ENCODE data around the gene TMEM225B. TPM values are rescaled to one million over a fixed set of nuclear protein-coding genes. Genes with fewer than 3 reads are reported as not detected.

TMEM225B gene
- total RNA-seq, 2 donors from 2014 or later: 0.26 to 3.2 TPM

GRCh38 chr7:99599836-99600235 is 1.8 kb downstream of the TMEM225B start:
- Histone ChIP-seq H3K4me3 (ENCODE audit: low read length) (no peak overlapping the region), H3K27ac (ENCODE audit: low read depth, low read length) (no peak overlapping the region), H3K9ac (ENCODE audit: extremely low read depth, low read length, poor library complexity, severe bottlenecking) (no peak overlapping the region), H3K36me3 (ENCODE audit: control insufficient read depth, insufficient read depth, low read length) (no peaks in the 10 kb centered on the region), H3K4me1 (ENCODE audit: control insufficient read depth, insufficient read depth, low read length) (no peaks in the 10 kb centered on the region), H3K9me3 (ENCODE audit: control insufficient read depth, low read length) (no peaks in the 10 kb centered on the region), H3K27me3 (ENCODE audit: control insufficient read depth, insufficient read depth, low read length, poor library complexity, severe bottlenecking) (no peaks in the 10 kb centered on the region)
- 89 to 90% methylated on average over 4 of the region's 4 CpGs for WGBS, 2 experiments (ENCODE audit: insufficient coverage in 1 of 2, insufficient read length in 1 of 2)
- no peaks in the 10 kb centered on the region for H3K4me1 Mint-ChIP-seq
- H3K36me3 Mint-ChIP-seq (ENCODE audit: low read depth): no peaks in the 10 kb centered on the region
- H3K9me3 Mint-ChIP-seq: no peaks in the 10 kb centered on the region
- no peak overlapping the region for H3K27ac Mint-ChIP-seq
- no peak for DNase-seq
- no peak overlapping the region for H3K4me3 Mint-ChIP-seq
- no peak for TF ChIP-seq CTCF (conservative IDR thresholded peaks at IDR 0.05)
- peaks cover 4% of the 10 kb centered on the region for H3K27me3 Mint-ChIP-seq (ENCODE audit: insufficient read depth)

GRCh38 chr7:99601656-99602310 is 3.7 kb downstream of the TMEM225B start:
- H3K9ac ChIP-seq (ENCODE audit: extremely low read depth, low read length, poor library complexity, severe bottlenecking): no peak overlapping the region
- peak; percentile 72 for TF ChIP-seq CTCF (conservative IDR thresholded peaks at IDR 0.05)
- H3K36me3 ChIP-seq (ENCODE audit: control insufficient read depth, insufficient read depth, low read length): no peaks in the 10 kb centered on the region
- H3K27me3 ChIP-seq (ENCODE audit: control insufficient read depth, insufficient read depth, low read length, poor library complexity, severe bottlenecking): no peaks in the 10 kb centered on the region
- peak; percentile 83 for DNase-seq
- Mint-ChIP-seq H3K27ac (no peak overlapping the region), H3K4me3 (no peak overlapping the region), H3K27me3 (ENCODE audit: insufficient read depth) (peaks cover 10% of the 10 kb centered on the region), H3K4me1 (no peaks in the 10 kb centered on the region), H3K9me3 (no peaks in the 10 kb centered on the region), H3K36me3 (ENCODE audit: low read depth) (no peaks in the 10 kb centered on the region)
- no peaks in the 10 kb centered on the region for H3K9me3 ChIP-seq (ENCODE audit: control insufficient read depth, low read length)
- no peaks in the 10 kb centered on the region for H3K4me1 ChIP-seq (ENCODE audit: control insufficient read depth, insufficient read depth, low read length)
- H3K27ac ChIP-seq (ENCODE audit: low read depth, low read length): no peak overlapping the region
- whole genome bisulfite sequencing, 2 experiments (ENCODE audit: insufficient coverage in 1 of 2, insufficient read length in 1 of 2): 74 to 80% methylated on average over 1 to 7 of the region's 7 CpGs
- no peak overlapping the region for H3K4me3 ChIP-seq (ENCODE audit: low read length)

- no peak overlapping the region for H3K4me3 Mint-ChIP-seq
- no peak for TF ChIP-seq CTCF (conservative IDR thresholded peaks at IDR 0.05)
- Histone ChIP-seq H3K4me1 (ENCODE audit: control insufficient read depth, insufficient read depth, low read length) (no peaks in the 10 kb centered on the region), H3K4me3 (ENCODE audit: low read length) (no peak overlapping the region), H3K36me3 (ENCODE audit: control insufficient read depth, insufficient read depth, low read length) (no peaks in the 10 kb centered on the region), H3K9me3 (ENCODE audit: control insufficient read depth, low read length) (no peaks in the 10 kb centered on the region), H3K27me3 (ENCODE audit: control insufficient read depth, insufficient read depth, low read length, poor library complexity, severe bottlenecking) (peaks cover 6% of the 10 kb centered on the region), H3K9ac (ENCODE audit: extremely low read depth, low read length, poor library complexity, severe bottlenecking) (no peak overlapping the region), H3K27ac (ENCODE audit: low read depth, low read length) (no peak overlapping the region)
- no peak overlapping the region for H3K27ac Mint-ChIP-seq
- no peaks in the 10 kb centered on the region for H3K4me1 Mint-ChIP-seq
- 93 to 100% methylated on average over 3 to 7 of the region's 7 CpGs for WGBS, 2 experiments (ENCODE audit: insufficient coverage in 1 of 2, insufficient read length in 1 of 2)
- no peaks in the 10 kb centered on the region for H3K9me3 Mint-ChIP-seq
- DNase-seq: no peak
- H3K27me3 Mint-ChIP-seq (ENCODE audit: insufficient read depth): peaks cover 32% of the 10 kb centered on the region
- no peaks in the 10 kb centered on the region for H3K36me3 Mint-ChIP-seq (ENCODE audit: low read depth)
Measured at GRCh38 chr7:99605527-99605926, 7.5 kb downstream of the TMEM225B start.

All from endodermal cell (in vitro differentiated cells).